Measurements from ENCODE around the gene NPIPA1.

DNA sequence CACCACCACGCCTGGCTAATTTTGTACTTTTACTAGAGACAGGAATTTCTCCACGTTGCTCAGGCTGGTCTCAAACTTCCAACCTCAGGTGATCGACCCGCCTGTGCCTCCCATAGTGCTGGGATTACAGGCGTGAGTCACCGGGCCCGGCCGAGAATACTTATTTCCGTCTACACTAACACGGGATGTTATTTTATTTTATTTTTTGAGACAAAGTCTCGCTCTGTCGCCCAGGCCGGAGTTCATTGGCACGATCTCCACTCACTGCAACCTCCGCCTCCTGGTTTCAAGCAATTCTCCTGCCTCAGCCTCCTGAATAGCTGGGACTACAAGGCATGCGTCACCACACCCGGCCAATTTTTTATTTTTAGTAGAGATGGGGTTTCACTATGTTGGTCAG lies 28.1 kb downstream of the NPIPA1 start:
- no peak for TF ChIP-seq EZH2phosphoT487 (IDR thresholded peaks at IDR 0.05)
- TF ChIP-seq, protein P1, sequence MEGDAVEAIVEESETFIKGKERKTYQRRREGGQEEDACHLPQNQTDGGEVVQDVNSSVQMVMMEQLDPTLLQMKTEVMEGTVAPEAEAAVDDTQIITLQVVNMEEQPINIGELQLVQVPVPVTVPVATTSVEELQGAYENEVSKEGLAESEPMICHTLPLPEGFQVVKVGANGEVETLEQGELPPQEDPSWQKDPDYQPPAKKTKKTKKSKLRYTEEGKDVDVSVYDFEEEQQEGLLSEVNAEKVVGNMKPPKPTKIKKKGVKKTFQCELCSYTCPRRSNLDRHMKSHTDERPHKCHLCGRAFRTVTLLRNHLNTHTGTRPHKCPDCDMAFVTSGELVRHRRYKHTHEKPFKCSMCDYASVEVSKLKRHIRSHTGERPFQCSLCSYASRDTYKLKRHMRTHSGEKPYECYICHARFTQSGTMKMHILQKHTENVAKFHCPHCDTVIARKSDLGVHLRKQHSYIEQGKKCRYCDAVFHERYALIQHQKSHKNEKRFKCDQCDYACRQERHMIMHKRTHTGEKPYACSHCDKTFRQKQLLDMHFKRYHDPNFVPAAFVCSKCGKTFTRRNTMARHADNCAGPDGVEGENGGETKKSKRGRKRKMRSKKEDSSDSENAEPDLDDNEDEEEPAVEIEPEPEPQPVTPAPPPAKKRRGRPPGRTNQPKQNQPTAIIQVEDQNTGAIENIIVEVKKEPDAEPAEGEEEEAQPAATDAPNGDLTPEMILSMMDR (IDR thresholded peaks at IDR 0.05), result no peak
- no peak for TF ChIP-seq EZH2 (IDR thresholded peaks at IDR 0.05)
